OCI-LY3 (cell line): ENCODE data around the gene C3orf85.

Experiments used
- H2AFZ ChIP-seq: fragments of 200-600, 300-600 bp; shearing (Covaris generic); 2 replicates; pipeline ENCODE4 v1.6.0; 2014; ENCODE audit warnings: antibody characterized with exemption, low read depth, low read length
- H3K27ac ChIP-seq: fragments of 200-600, 300-600 bp; sonication (generic); 2 replicates; pipeline ENCODE4 v1.5.1; 2014; ENCODE audit warnings: mild to moderate bottlenecking, low read length, moderate library complexity, mixed read lengths
- H3K27me3 ChIP-seq: fragments of 200-600, 300-600 bp; sonication (generic); 2 replicates; pipeline ENCODE4 v1.6.1; 2014; ENCODE audit warnings: low read depth, low read length, mixed read lengths
- H3K36me3 ChIP-seq: fragments of 200-600, 300-600 bp; sonication (generic); replicated peaks from 2 replicates; pipeline ENCODE3; 2014; ENCODE audit warnings: low read depth, low read length, mixed read lengths
- H3K4me1 ChIP-seq: fragments of 300-600, 200-600 bp; sonication (generic); 2 replicates; pipeline ENCODE4 v1.6.1; 2014; ENCODE audit warnings: low read length, mixed read lengths
- H3K4me2 ChIP-seq: fragments of 200-600, 300-600 bp; sonication (generic); 2 replicates; pipeline ENCODE4 v1.6.1; 2014; ENCODE audit warnings: low read length, mixed read lengths
- H3K4me3 ChIP-seq: fragments of 300-600, 200-600 bp; sonication (generic); 2 replicates; pipeline ENCODE4 v1.5.1; 2014; ENCODE audit warnings: antibody characterized with exemption, mild to moderate bottlenecking, low read length, moderate library complexity
- H3K79me2 ChIP-seq: fragments of 300-600, 200-600 bp; shearing (Covaris generic); 2 replicates; pipeline ENCODE4 v1.6.1; 2014; ENCODE audit warnings: mild to moderate bottlenecking, low read length, mixed read lengths
- H3K9ac ChIP-seq: fragments of 300-600, 200-600 bp; shearing (Covaris generic); 2 replicates; pipeline ENCODE4 v1.6.0; 2014; ENCODE audit warnings: mild to moderate bottlenecking, low read length, moderate library complexity
- H3K9me3 ChIP-seq: fragments of 200-600, 300-600 bp; shearing (Covaris generic); 2 replicates; pipeline ENCODE4 v1.6.1; 2014; ENCODE audit warnings: low read length, mixed read lengths; ENCODE audit not compliant: insufficient read depth
- H4K20me1 ChIP-seq: fragments of 200-600, 300-600 bp; sonication (generic); 2 replicates; pipeline ENCODE4 v1.6.1; 2016; ENCODE audit warnings: low read length, mixed read lengths; ENCODE audit not compliant: insufficient read depth
- CTCF ChIP-seq: fragments of 200-600, 300-600 bp; sonication (generic); IDR thresholded peaks from 2 replicates; pipeline ENCODE4 v1.5.1; 2014; ENCODE audit warnings: antibody characterized with exemption, low read length, low read depth
- EZH2phosphoT487 ChIP-seq: fragments of 200-600 bp; shearing (Covaris generic); IDR thresholded peaks from 2 replicates; pipeline ENCODE4 v1.6.1; 2018; ENCODE audit warnings: antibody characterized with exemption, mixed run types, low read depth

C3orf85 gene, protein sequence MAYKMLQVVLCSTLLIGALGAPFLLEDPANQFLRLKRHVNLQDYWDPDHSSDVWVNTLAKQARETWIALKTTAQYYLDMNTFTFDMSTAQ

DNA sequence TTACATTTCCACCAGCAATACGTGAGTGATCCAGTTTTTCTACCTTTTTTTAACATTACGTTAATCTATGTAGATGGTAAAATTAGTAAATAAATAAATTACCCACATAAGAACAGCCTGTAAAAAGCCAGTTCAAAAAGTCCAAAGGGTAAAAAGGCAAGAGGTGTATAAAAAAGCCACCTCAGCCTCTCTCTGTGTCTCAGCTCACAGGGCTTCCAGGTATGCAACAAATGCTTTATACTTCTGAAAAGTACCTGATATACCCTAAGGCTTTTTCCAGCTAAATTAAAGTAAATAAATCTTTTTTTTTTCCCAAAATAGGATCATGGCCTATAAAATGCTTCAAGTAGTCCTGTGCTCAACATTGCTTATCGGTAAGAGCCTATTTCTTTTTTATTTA, at the start of gene C3orf85:
TSS of gene C3orf85 (plus strand) at position 197 of the 400 bp plus-strand sequence. CDS start at position 326, 129 bp downstream.
- TF ChIP-seq EZH2phosphoT487 (no peak), CTCF (no peak)
- no peak within 1 kb of the TSS for H3K9ac ChIP-seq
- H3K79me2 ChIP-seq, result no peaks in the 10 kb centered on the region
- no peaks in the 10 kb centered on the region for H3K27me3 ChIP-seq
- no peaks in the 10 kb centered on the region for H4K20me1 ChIP-seq
- no peak within 1 kb of the TSS for H2AFZ ChIP-seq
- H3K4me2 ChIP-seq, result no peak within 1 kb of the TSS
- no peaks in the 10 kb centered on the region for H3K9me3 ChIP-seq
- H3K36me3 ChIP-seq, result no peaks in the 10 kb centered on the region
- no peak within 1 kb of the TSS for H3K27ac ChIP-seq
- no peaks in the 10 kb centered on the region for H3K4me1 ChIP-seq
- no peak within 1 kb of the TSS for H3K4me3 ChIP-seq

DNA sequence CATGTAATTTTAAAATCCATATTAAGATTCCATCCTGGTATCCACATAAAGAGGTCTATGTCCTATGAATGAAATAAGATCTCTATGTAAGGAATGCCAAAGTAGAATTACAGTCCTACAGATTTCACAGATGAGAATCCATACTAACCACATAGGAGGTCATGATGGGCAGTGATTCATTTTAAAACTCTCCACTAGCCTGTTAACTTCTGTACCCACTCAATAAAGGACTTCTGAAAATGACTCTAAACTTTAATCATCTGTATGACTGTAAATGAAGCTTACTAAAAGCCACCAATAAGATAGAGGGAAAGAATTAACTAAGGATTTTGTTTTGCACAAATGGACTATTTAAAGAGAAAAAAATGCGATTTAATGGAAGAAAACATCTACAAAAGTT, 47.3 kb upstream of the C3orf85 start:
- Histone ChIP-seq H3K4me3 (no peak overlapping the region), H3K9ac (no peak overlapping the region)
- no peak for TF ChIP-seq EZH2phosphoT487
- TF ChIP-seq CTCF, result no peak

GRCh38 chr3:109091846-109092245, 44.7 kb upstream of the C3orf85 start:
- no peaks in the 10 kb centered on the region for H3K36me3 ChIP-seq

More for the DNA sequence above, 47.3 kb upstream of the C3orf85 start:
- H3K36me3 ChIP-seq, result no peaks in the 10 kb centered on the region
- H3K4me2 ChIP-seq, result no peak overlapping the region
- no peaks in the 10 kb centered on the region for H3K4me1 ChIP-seq
- no peak overlapping the region for H2AFZ ChIP-seq
- no peaks in the 10 kb centered on the region for H4K20me1 ChIP-seq
- H3K9me3 ChIP-seq, result no peaks in the 10 kb centered on the region
- no peaks in the 10 kb centered on the region for H3K79me2 ChIP-seq
- no peak overlapping the region for H3K27ac ChIP-seq
- no peaks in the 10 kb centered on the region for H3K27me3 ChIP-seq

DNA sequence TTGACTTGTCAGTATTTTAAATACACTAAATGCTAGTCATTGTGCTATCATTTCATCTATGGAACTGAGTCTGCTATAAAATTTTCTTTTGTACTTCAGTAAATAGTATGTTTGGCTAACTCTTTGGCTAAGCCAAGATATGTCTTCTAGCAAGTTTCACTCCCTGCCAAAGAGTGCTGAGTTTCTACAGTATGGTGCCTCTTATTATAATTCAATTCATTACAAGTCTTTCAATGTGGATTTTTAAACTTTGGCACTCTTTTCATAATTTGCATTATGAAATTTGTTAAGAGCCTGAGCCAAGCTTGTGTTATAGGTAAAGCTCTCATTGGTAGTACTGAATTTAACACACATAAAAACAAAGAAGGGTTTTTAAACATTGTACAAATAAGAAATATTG, 43.0 kb upstream of the C3orf85 start:
- H3K27me3 ChIP-seq, result no peaks in the 10 kb centered on the region
- no peak for TF ChIP-seq CTCF
- TF ChIP-seq EZH2phosphoT487, result no peak
- peaks cover 6% of the 10 kb centered on the region; the same call in 1 of the 2 replicates for H3K4me1 ChIP-seq
- no peak overlapping the region for H3K4me2 ChIP-seq
- no peak overlapping the region for H3K4me3 ChIP-seq
- H3K79me2 ChIP-seq, result no peaks in the 10 kb centered on the region
- H2AFZ ChIP-seq, result no peak overlapping the region
- H3K9me3 ChIP-seq, result no peaks in the 10 kb centered on the region
- H3K36me3 ChIP-seq, result no peaks in the 10 kb centered on the region
- no peak overlapping the region for H3K27ac ChIP-seq
- H3K9ac ChIP-seq, result no peak overlapping the region
- H4K20me1 ChIP-seq, result no peaks in the 10 kb centered on the region

More at GRCh38 chr3:109091846-109092245, 44.7 kb upstream of the C3orf85 start:
- Histone ChIP-seq H3K4me3 (no peak overlapping the region), H3K27me3 (no peaks in the 10 kb centered on the region), H3K9ac (no peak overlapping the region), H3K4me2 (no peak overlapping the region), H2AFZ (no peak overlapping the region), H3K4me1 (no peaks in the 10 kb centered on the region), H4K20me1 (no peaks in the 10 kb centered on the region), H3K9me3 (no peaks in the 10 kb centered on the region), H3K79me2 (no peaks in the 10 kb centered on the region), H3K27ac (no peak overlapping the region)
- TF ChIP-seq EZH2phosphoT487 (no peak), CTCF (no peak)
